ENCODE results near the gene MPHOSPH8. TPM values are rescaled to one million over a fixed set of nuclear protein-coding genes. Genes with fewer than 3 reads are reported as not detected.

The MPHOSPH8 gene
- total and polyA plus RNA-seq, 4 donors = 8.4 to 14.2 (median 12.3) TPM

DNA sequence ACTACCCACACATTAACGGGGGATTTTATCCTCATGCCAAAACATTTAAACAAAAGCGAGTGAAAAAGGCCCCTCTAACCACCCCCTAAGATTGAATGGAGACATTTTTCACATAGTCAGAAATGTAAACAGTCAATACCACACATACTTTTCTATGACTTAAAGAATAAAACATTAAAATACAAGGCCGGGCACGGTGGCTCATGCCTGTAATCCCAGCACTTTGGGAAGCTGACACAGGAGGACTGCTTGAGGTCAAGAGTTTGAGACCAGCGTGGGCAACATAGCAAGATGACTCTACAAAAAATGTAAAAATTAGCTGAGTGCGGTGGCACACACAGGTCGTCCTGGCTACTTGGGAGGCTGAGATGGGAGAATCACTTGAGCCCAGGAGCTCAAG lies 47.3 kb downstream of the MPHOSPH8 start:
- Histone ChIP-seq H3K36me3 (ENCODE audit: control insufficient read depth in 4 of 4, insufficient read depth in 3 of 4, low read depth in 1 of 4, low read length in 3 of 4) (peaks cover 0 to 11% (median under 1%) of the 10 kb centered on the region in 4 donors), H3K27ac (ENCODE audit: low read depth in 1 of 2, low read length in 2 of 2) (no peak overlapping the region), H3K4me1 (ENCODE audit: control insufficient read depth in 4 of 4, insufficient read depth in 4 of 4, low read length in 3 of 4) (peaks cover 2 to 13% (median 8%) of the 10 kb centered on the region in 4 donors), H3K4me3 (ENCODE audit: low read depth in 1 of 3, low read length in 3 of 3) (no peak overlapping the region), H3K9me3 (ENCODE audit: control insufficient read depth in 4 of 4, low read length in 3 of 4) (no peaks in the 10 kb centered on the region), H3K9ac (ENCODE audit: low read depth in 1 of 2, low read length in 2 of 2) (no peak overlapping the region), H3K27me3 (ENCODE audit: control insufficient read depth in 4 of 4, insufficient read depth in 4 of 4, low read length in 3 of 4) (no peaks in the 10 kb centered on the region)
- TF ChIP-seq FOXA1 (IDR thresholded peaks at IDR 0.05) (no peak), ZBTB33 (IDR thresholded peaks at IDR 0.05) (no peak), SP1 (IDR thresholded peaks at IDR 0.05) (no peak), TAF1 (conservative IDR thresholded peaks at IDR 0.05) (no peak), FOXA2 (IDR thresholded peaks at IDR 0.05) (no peak), JUND (IDR thresholded peaks at IDR 0.05) (no peak), HNF4G (IDR thresholded peaks at IDR 0.05) (no peak), YY1 (IDR thresholded peaks at IDR 0.05) (no peak), HNF4A (conservative IDR thresholded peaks at IDR 0.05) (no peak), EGR1 (IDR thresholded peaks at IDR 0.05; ENCODE audit: low read depth in 2 of 2) (no peak), RXRA (IDR thresholded peaks at IDR 0.05) (no peak), GABPA (IDR thresholded peaks at IDR 0.05 in 1 of 2, conservative IDR thresholded peaks at IDR 0.05 in 1 of 2) (no peak), RAD21 (IDR thresholded peaks at IDR 0.05) (no peak), NR2F2 (IDR thresholded peaks at IDR 0.05) (no peak)
- TF ChIP-seq, protein P1, sequence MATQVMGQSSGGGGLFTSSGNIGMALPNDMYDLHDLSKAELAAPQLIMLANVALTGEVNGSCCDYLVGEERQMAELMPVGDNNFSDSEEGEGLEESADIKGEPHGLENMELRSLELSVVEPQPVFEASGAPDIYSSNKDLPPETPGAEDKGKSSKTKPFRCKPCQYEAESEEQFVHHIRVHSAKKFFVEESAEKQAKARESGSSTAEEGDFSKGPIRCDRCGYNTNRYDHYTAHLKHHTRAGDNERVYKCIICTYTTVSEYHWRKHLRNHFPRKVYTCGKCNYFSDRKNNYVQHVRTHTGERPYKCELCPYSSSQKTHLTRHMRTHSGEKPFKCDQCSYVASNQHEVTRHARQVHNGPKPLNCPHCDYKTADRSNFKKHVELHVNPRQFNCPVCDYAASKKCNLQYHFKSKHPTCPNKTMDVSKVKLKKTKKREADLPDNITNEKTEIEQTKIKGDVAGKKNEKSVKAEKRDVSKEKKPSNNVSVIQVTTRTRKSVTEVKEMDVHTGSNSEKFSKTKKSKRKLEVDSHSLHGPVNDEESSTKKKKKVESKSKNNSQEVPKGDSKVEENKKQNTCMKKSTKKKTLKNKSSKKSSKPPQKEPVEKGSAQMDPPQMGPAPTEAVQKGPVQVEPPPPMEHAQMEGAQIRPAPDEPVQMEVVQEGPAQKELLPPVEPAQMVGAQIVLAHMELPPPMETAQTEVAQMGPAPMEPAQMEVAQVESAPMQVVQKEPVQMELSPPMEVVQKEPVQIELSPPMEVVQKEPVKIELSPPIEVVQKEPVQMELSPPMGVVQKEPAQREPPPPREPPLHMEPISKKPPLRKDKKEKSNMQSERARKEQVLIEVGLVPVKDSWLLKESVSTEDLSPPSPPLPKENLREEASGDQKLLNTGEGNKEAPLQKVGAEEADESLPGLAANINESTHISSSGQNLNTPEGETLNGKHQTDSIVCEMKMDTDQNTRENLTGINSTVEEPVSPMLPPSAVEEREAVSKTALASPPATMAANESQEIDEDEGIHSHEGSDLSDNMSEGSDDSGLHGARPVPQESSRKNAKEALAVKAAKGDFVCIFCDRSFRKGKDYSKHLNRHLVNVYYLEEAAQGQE (IDR thresholded peaks at IDR 0.05) = no peak
- TF ChIP-seq, protein P2, sequence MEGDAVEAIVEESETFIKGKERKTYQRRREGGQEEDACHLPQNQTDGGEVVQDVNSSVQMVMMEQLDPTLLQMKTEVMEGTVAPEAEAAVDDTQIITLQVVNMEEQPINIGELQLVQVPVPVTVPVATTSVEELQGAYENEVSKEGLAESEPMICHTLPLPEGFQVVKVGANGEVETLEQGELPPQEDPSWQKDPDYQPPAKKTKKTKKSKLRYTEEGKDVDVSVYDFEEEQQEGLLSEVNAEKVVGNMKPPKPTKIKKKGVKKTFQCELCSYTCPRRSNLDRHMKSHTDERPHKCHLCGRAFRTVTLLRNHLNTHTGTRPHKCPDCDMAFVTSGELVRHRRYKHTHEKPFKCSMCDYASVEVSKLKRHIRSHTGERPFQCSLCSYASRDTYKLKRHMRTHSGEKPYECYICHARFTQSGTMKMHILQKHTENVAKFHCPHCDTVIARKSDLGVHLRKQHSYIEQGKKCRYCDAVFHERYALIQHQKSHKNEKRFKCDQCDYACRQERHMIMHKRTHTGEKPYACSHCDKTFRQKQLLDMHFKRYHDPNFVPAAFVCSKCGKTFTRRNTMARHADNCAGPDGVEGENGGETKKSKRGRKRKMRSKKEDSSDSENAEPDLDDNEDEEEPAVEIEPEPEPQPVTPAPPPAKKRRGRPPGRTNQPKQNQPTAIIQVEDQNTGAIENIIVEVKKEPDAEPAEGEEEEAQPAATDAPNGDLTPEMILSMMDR (IDR thresholded peaks at IDR 0.05; ENCODE audit: low read depth, low read length, missing input control) = no peak
- TF ChIP-seq, protein P3, sequence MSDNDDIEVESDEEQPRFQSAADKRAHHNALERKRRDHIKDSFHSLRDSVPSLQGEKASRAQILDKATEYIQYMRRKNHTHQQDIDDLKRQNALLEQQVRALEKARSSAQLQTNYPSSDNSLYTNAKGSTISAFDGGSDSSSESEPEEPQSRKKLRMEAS (IDR thresholded peaks at IDR 0.05) = no peak
- TF ChIP-seq, protein P4, sequence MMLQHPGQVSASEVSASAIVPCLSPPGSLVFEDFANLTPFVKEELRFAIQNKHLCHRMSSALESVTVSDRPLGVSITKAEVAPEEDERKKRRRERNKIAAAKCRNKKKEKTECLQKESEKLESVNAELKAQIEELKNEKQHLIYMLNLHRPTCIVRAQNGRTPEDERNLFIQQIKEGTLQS (IDR thresholded peaks at IDR 0.05) = no peak
- 95% methylated on average over 7 of the region's 7 CpGs for WGBS
- no peak for DNase-seq (ENCODE audit: low spot score)

All from liver (tissue), 9 donors.